Measurements from ENCODE around the gene SLC19A1. TPM values are rescaled to one million over a fixed set of nuclear protein-coding genes. Genes with fewer than 3 reads are reported as not detected.
"Not testable (repeated sequence)": the region's sequence is repeated elsewhere in the genome, so short reads cannot be mapped to it uniquely, and the experiment has no call there.

The SLC19A1 gene
- total RNA-seq, 2 donors from 2014 or later: 18.2 to 18.9 TPM

GRCh38 chr21:45538381-45539045 is 3.7 kb downstream of the SLC19A1 start:
- ATAC-seq: no peak

GRCh38 chr21:45537746-45538291 is 4.4 kb downstream of the SLC19A1 start:
- no peak for ATAC-seq
- intact Hi-C loops (cut with DNase I, micrococcal nuclease): no loop called here

More at GRCh38 chr21:45538381-45539045, 3.7 kb downstream of the SLC19A1 start:
- intact Hi-C loops (cut with DNase I, micrococcal nuclease): no loop called here
- peak; percentile 7 to 26 for DNase-seq

GRCh38 chr21:45537111-45537745 is 5.0 kb downstream of the SLC19A1 start:
- intact Hi-C loops (cut with DNase I, micrococcal nuclease): no loop called here
- peak; percentile 5 to 21 for DNase-seq

More at GRCh38 chr21:45537746-45538291, 4.4 kb downstream of the SLC19A1 start:
- peak; percentile 5 to 20 for DNase-seq

DNA sequence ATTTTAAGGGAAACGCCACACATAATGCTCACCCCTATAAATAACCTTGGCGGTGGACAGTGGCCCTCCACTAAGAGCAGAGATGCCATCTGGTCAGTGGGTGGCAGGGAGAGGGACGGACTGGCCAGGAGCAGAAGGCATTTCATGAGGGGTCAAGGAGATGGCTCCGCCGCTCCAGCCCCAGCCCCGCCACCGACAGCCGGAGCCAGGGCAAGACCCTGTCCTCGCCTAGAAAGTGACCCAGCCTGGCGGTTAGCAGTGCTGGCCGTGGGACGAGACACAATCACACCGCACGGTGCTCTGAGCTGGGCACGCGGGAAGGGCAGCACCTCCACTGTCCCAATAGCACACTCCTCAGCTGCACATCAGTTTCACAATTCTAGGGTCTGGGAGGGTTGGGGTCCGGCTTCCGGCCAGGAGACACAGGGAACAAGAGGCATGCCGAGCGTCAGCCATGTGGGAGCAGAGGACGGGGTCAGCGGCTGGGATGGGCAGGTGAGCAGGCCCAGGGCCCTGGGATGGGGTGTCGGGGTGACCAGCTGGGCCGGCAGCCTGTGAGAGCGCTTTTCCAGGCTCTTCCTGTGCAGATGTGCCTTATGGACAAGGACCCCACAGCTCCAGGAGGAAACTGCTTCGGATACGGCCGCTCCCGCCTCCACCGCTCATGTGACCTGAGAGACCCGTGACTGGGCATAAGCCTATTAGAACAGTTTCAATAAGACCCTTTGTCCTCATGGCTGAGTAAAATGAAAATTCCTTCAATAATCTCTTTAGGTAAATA is 5.7 kb downstream of the SLC19A1 start:
- ATAC-seq (no peak), DNase-seq (peak; percentile 6 to 20)
- intact Hi-C loops (cut with DNase I, micrococcal nuclease): no loop called here

More at GRCh38 chr21:45537111-45537745, 5.0 kb downstream of the SLC19A1 start:
- ATAC-seq: no peak

DNA sequence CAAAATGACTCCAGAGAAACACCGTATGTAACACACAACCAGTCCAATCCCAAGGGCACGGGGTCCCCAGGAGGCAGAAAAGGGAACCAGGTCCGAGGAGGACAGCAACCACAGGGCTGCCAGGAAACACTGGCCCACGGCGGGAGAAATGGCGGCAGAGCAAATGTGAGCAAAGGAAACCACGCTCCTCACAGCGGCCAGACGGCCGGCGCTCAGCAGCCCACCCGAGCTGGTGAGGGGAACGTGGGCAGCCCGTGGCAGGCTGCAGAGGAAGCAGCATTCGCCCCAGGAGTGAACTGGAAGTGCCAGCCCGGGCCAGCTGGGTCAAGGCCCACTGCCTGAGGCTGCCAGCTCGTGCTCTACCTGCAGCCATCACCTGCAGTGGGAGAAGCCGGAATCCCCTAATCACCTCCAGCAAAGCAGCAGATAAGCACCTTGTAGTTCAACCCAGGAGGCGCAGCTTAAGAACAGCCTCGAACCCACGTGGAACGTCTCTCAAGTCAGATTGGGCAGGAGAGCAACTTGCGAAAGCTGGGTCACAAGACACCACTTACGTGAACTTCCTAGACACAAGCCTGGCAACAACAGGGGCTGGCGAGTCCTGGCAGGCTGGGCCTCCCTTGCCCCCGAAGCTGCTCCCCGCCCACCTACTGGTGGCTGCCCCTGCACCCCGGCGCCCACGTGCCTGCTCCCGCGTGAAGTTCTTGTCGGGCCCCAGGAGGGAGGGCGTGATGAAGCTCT is 6.7 kb downstream of the SLC19A1 start:
- ATAC-seq: no peak
- intact Hi-C loops (cut with DNase I, micrococcal nuclease): no loop called here
- peak; percentile 27 to 30 for DNase-seq

DNA sequence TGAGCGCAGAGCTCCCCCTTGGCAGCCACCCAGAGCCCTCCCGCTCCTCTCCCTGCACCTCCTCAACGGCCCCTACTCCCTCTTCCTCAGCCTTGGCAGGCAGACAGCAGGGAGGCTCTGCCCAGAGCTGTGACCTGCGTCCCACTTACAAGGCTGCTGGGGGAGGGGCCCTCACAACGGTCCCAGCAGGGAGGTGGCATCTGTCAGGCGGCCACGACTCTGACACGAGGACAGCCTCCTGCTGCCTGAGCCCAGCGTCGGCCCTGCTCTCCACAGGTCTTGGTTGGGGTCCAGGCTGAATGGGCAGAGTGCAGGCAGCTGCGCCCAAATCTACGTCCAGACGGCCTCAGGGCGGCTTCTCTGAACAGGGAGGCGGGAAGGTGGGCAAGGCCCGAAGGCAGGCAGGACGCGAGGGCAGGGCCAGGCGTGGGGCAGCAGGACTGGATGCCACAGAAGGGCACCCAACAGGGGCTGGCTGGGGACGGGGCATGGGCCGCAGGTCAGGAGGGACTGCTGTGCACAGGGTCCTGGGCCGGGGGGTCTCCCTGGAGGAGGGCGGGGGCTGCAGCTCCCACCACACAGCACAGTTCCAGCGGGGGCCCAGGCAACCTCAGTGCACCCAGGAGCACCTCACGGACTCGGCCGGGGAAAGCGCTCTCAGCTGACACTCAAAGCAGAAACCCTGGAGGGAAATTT is 7.5 kb downstream of the SLC19A1 start:
- intact Hi-C loops (cut with DNase I, micrococcal nuclease): no loop called here
- DNase-seq (peak; percentile 83 to 85), ATAC-seq (peak; percentile 73)

- ATAC-seq (peak; percentile 16), DNase-seq (peak in 1 of 2 donors; percentile 25)
- intact Hi-C loops (cut with DNase I, micrococcal nuclease): no loop called here
Measured at GRCh38 chr21:45533846-45534635, 8.2 kb downstream of the SLC19A1 start.

GRCh38 chr21:45533361-45533845 is 8.8 kb downstream of the SLC19A1 start:
- DNase-seq (peak; percentile 85 to 92), ATAC-seq (peak; percentile 88)
- intact Hi-C loops (cut with DNase I, micrococcal nuclease): no loop called here

- DNase-seq (peak in 1 of 2 donors; percentile 28), ATAC-seq (peak; percentile 7)
- intact Hi-C loops (cut with DNase I, micrococcal nuclease): no loop called here
Measured at GRCh38 chr21:45532826-45533360, 9.3 kb downstream of the SLC19A1 start.

GRCh38 chr21:45531393-45532215 is 10.6 kb downstream of the SLC19A1 start:
- no peak for ATAC-seq
- DNase-seq: peak; percentile 12 to 24
- intact Hi-C loops (cut with DNase I, micrococcal nuclease): no loop called here

- intact Hi-C loops (cut with DNase I, micrococcal nuclease); DNase-seq; ATAC-seq: not testable (repeated sequence)
Measured at GRCh38 chr21:45531114-45531392, 11.2 kb downstream of the SLC19A1 start.

DNA sequence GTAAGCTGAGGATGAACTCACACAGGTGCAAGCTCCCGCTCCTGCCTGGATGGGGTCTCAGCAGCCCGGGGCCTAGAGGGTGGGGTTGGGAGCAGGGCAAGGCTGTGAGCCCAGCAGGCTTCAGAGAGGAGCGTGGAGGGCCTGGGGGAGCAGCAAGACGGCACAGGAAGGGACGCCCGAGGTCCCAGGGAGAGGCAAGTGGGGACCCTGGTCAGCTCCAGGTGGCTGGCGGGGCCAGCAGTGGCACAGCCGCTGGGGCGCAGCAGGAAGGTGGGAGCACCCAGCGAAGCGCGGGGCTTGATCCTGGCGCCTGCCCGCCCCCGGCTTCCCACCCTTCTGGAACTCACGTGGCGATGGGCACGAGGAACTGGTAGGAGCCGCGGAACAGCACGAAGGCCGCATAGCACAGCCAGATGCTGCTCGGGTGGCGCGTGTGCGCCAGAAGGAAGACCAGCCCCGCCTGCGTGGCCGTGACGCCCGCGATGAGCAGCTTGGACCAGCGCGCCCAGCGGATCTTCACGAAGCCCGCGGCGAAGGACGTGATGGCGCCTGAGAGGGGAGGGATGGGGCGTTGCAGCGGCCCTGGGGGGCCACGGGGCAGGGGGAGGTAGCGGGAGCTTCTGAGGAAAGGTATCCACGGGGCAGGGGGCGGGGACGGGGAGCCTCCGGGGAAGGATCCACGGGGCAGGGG is 11.7 kb downstream of the SLC19A1 start:
- DNase-seq: peak; percentile 4 to 23
- no peak for ATAC-seq
- intact Hi-C loops (cut with DNase I, micrococcal nuclease): no loop called here

GRCh38 chr21:45529785-45530422 is 12.3 kb downstream of the SLC19A1 start:
- ATAC-seq (no peak), DNase-seq (peak; percentile 1 to 18)
- intact Hi-C loops (cut with DNase I, micrococcal nuclease): no loop called here

DNA sequence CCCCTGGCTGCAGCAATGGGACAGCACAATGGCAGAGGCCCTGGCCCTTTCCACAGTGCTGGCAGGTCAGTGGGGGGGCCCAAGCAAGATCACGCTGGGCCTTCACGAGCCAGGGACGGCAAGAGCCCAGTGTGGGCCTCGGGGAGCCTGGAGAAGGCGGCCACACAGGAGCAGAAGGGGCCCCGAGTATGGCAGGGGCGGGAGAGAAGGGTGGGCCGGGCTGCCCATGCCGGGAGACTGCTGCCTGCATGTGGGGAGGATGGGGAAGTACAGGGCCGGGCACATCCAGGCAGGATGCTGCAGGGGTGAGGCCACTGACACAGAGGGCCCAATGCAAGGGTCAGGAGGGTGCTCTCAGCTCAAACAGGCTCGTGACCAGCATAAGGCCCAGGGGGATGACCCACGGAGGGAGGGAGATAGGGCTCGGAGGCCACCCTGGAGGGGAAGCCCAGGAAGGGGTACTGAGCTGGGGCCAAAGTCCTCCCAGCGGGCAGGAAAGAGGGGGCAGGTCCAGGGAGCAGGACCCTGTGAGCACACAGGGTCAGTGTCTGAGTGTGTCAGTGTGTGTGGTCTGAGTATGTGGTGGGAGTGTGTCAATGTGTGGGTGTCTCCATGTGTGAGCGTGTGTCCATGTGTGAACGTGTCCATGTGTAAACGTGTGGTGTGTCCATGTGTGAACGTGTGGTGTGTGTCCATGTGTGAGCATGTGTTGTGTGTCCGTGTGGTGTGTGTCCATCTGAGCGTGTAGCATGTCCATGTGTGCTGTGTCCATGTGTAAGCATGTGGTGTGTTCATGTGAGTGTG is 13.1 kb downstream of the SLC19A1 start:
- DNase-seq: peak; percentile 16 to 30
- intact Hi-C loops (cut with DNase I, micrococcal nuclease): no loop called here
- ATAC-seq: no peak

All from left colon (tissue), 2 donors.